PC-9 (cell line): ENCODE measurements around the gene APBB1IP. TPM values are rescaled to one million over a fixed set of nuclear protein-coding genes. Genes with fewer than 3 reads are reported as not detected.

Experiments used
- BruUV-seq: library from RNA; stranded (reverse); fragments of 400-500 nt; replicated peaks from 2 replicates; lab custom pipeline; 2021; lab: Mats Ljungman, UMichigan
- CTCF ChIA-PET: fragments of 300-600 bp; sonication (Branson Sonifier 250); formaldehyde crosslinking; loops from one replicate; lab custom pipeline; 2022; ENCODE audit warnings: antibody characterized with exemption; lab: Charles Lee
- POLR2A ChIA-PET: fragments of 300-600 bp; sonication (Branson Sonifier 250); formaldehyde crosslinking; loops from one replicate; lab custom pipeline; 2022; ENCODE audit warnings: antibody characterized with exemption; ENCODE audit not compliant: unreplicated experiment; lab: Charles Lee
- DNase-seq, 2 experiments: peaks; one replicate each; pipeline versions ENCODE4 v3.0.0 to v3.0.0-alpha.2; 2015 to 2022; ENCODE audit warnings: mixed read lengths in 1 of 2
- H2AFZ ChIP-seq: fragments of 200-600 bp; sonication (generic); 2 replicates; pipeline ENCODE4 v1.8.1; 2017; ENCODE audit warnings: antibody characterized with exemption
- H3F3A ChIP-seq: fragments of 200-600 bp; sonication (generic); 2 replicates; pipeline ENCODE4 v1.8.1; 2017; ENCODE audit warnings: antibody characterized with exemption, mild to moderate bottlenecking, low read depth; ENCODE audit not compliant: insufficient read depth
- H3K27ac ChIP-seq: fragments of 200-600 bp; sonication (generic); 2 replicates; pipeline ENCODE4 v1.6.1; 2016; ENCODE audit warnings: mixed run types
- H3K27me3 ChIP-seq: fragments of 200-600 bp; sonication (generic); 2 replicates; pipeline ENCODE4 v1.6.1; 2016; ENCODE audit warnings: low read depth, mixed run types; ENCODE audit not compliant: insufficient read depth
- H3K36me3 ChIP-seq: fragments of 200-600 bp; sonication (generic); 2 replicates; pipeline ENCODE4 v1.6.1; 2016; ENCODE audit warnings: low read depth, mixed run types
- H3K4me1 ChIP-seq: fragments of 200-600 bp; sonication (generic); replicated peaks from 2 replicates; pipeline ENCODE4 v1.6.1; 2016; ENCODE audit warnings: mixed run types; ENCODE audit not compliant: insufficient read depth
- H3K4me2 ChIP-seq: fragments of 200-600 bp; sonication (generic); 2 replicates; pipeline ENCODE4 v1.6.1; 2017; ENCODE audit warnings: mixed run types
- H3K4me3 ChIP-seq: fragments of 200-600 bp; sonication (generic); 2 replicates; pipeline ENCODE4 v1.6.1; 2016; ENCODE audit warnings: mixed run types
- H3K79me2 ChIP-seq: fragments of 200-600 bp; sonication (generic); 2 replicates; pipeline ENCODE4 v1.6.1; 2017; ENCODE audit warnings: low read depth, mixed run types
- H3K9me2 ChIP-seq: fragments of 200-600 bp; sonication (generic); 2 replicates; pipeline ENCODE4 v1.8.1; 2017; ENCODE audit warnings: mild to moderate bottlenecking; ENCODE audit not compliant: insufficient read depth
- H3K9me3 ChIP-seq: fragments of 200-600 bp; sonication (generic); 2 replicates; pipeline ENCODE4 v1.8.1; 2016; ENCODE audit warnings: low read depth; ENCODE audit not compliant: insufficient read depth
- H4K20me1 ChIP-seq: fragments of 200-600 bp; sonication (generic); 2 replicates; pipeline ENCODE4 v1.8.1; 2017; ENCODE audit not compliant: insufficient read depth
- CTCF ChIP-seq: fragments of 200-600 bp; sonication (generic); conservative IDR thresholded peaks from 2 replicates; pipeline ENCODE4 v1.6.1; 2017; ENCODE audit warnings: mixed run types, antibody characterized with exemption, mild to moderate bottlenecking, moderate library complexity
- EZH2 ChIP-seq: fragments of 200-600 bp; sonication (generic); IDR thresholded peaks from 2 replicates; pipeline ENCODE4 v1.8.0; 2017; ENCODE audit warnings: antibody characterized with exemption, low read depth
- intact Hi-C: fragments of 100-400 bp; cut with micrococcal nuclease; formaldehyde crosslinking; loops from one replicate; pipeline ENCODE4 v1.10.0; 2022; ENCODE audit not compliant: unreplicated experiment
- total RNA-seq: library from RNA; stranded (reverse); gene quantifications from 2 replicates; pipeline ENCODE4 v1.2.3, GENCODE V29; 2021

Gene APBB1IP
- total RNA-seq, 1 experiment from 2014 or later, result not detected

GRCh38 chr10:26439406-26440087, 1.4 kb downstream of the APBB1IP start:
- TF ChIP-seq CTCF (no peak), EZH2 (no peak)
- CTCF ChIA-PET, result no interaction called here
- DNase-seq, result no peak

GRCh38 chr10:26440088-26440470, 1.9 kb downstream of the APBB1IP start:
- CTCF ChIA-PET, result no interaction called here
- Histone ChIP-seq H3K36me3 (no peaks in the 10 kb centered on the region), H3K4me2 (no peak overlapping the region), H3K9me2 (no peaks in the 10 kb centered on the region), H3K9me3 (no peaks in the 10 kb centered on the region), H3K27ac (no peak overlapping the region), H3K27me3 (peaks cover 19% of the 10 kb centered on the region), H2AFZ (no peak overlapping the region), H3K4me3 (no peak overlapping the region), H3F3A (no peaks in the 10 kb centered on the region), H3K79me2 (no peaks in the 10 kb centered on the region), H3K4me1 (no peaks in the 10 kb centered on the region), H4K20me1 (no peaks in the 10 kb centered on the region)
- TF ChIP-seq EZH2 (no peak), CTCF (no peak)
- POLR2A ChIA-PET, result no interaction called here
- DNase-seq, result no peak
- BruUV-seq, result no TSS peak
- intact Hi-C loops, result no loop called here

More at GRCh38 chr10:26439406-26440087, 1.4 kb downstream of the APBB1IP start:
- Histone ChIP-seq H3K36me3 (no peaks in the 10 kb centered on the region), H3K4me3 (no peak overlapping the region), H3K27me3 (peaks cover 19% of the 10 kb centered on the region), H4K20me1 (no peaks in the 10 kb centered on the region), H3K27ac (no peak overlapping the region), H2AFZ (no peak overlapping the region), H3K4me1 (no peaks in the 10 kb centered on the region), H3K9me2 (no peaks in the 10 kb centered on the region), H3K9me3 (no peaks in the 10 kb centered on the region), H3F3A (no peaks in the 10 kb centered on the region), H3K79me2 (no peaks in the 10 kb centered on the region), H3K4me2 (no peak overlapping the region)
- BruUV-seq, result no TSS peak
- intact Hi-C loops, result no loop called here
- POLR2A ChIA-PET, result no interaction called here

GRCh38 chr10:26441491-26442214, 3.5 kb downstream of the APBB1IP start:
- H3K27ac ChIP-seq, result no peak overlapping the region
- H3K36me3 ChIP-seq, result no peaks in the 10 kb centered on the region
- no peak overlapping the region for H3K4me3 ChIP-seq
- no peak overlapping the region for H3K4me2 ChIP-seq
- H3K27me3 ChIP-seq, result peaks cover 19% of the 10 kb centered on the region
- no peaks in the 10 kb centered on the region for H3F3A ChIP-seq
- no peaks in the 10 kb centered on the region for H3K79me2 ChIP-seq
- CTCF ChIA-PET, result no interaction called here
- H3K4me1 ChIP-seq, result no peaks in the 10 kb centered on the region
- DNase-seq, result no peak
- TF ChIP-seq EZH2 (no peak), CTCF (no peak)
- POLR2A ChIA-PET, result no interaction called here
- H3K9me3 ChIP-seq, result no peaks in the 10 kb centered on the region
- BruUV-seq, result no TSS peak
- H4K20me1 ChIP-seq, result no peaks in the 10 kb centered on the region
- intact Hi-C loops, result no loop called here
- H3K9me2 ChIP-seq, result no peaks in the 10 kb centered on the region
- no peak overlapping the region for H2AFZ ChIP-seq
